DLD1 (cell line): ENCODE data around the gene ACACB.

Experiments
- in situ Hi-C: cut with HindIII; loops from 2 replicates; pipeline ENCODE4 v1.10.0; 2017; ENCODE audit warnings: low sequenced_read_pairs

ACACB gene

GRCh38 chr12:109247831-109248654, 131.7 kb downstream of the ACACB start:
- in situ Hi-C loops = no loop called here

GRCh38 chr12:109250523-109250922, 134.1 kb downstream of the ACACB start:
- in situ Hi-C loops = no loop called here

- in situ Hi-C loops = no loop called here
Measured at GRCh38 chr12:109252799-109253198, 136.4 kb downstream of the ACACB start.

GRCh38 chr12:109253913-109254544, 137.6 kb downstream of the ACACB start:
- in situ Hi-C loops = no loop called here

GRCh38 chr12:109255377-109255776, 139.0 kb downstream of the ACACB start:
- in situ Hi-C loops = no loop called here

GRCh38 chr12:109256011-109256410, 139.6 kb downstream of the ACACB start:
- in situ Hi-C loops = no loop called here

- in situ Hi-C loops = no loop called here
Measured at GRCh38 chr12:109258201-109258600, 141.8 kb downstream of the ACACB start.

- in situ Hi-C loops = no loop called here
Measured at GRCh38 chr12:109258607-109259544, 142.5 kb downstream of the ACACB start.

- in situ Hi-C loops = no loop called here
Measured at GRCh38 chr12:109259545-109259895, 143.1 kb downstream of the ACACB start.

- in situ Hi-C loops = no loop called here
Measured at GRCh38 chr12:109261087-109261486, 144.7 kb downstream of the ACACB start.

- in situ Hi-C loops = no loop called here
Measured at GRCh38 chr12:109261939-109262338, 145.6 kb downstream of the ACACB start.

GRCh38 chr12:109263439-109263838, 147.1 kb downstream of the ACACB start:
- in situ Hi-C loops = no loop called here

- in situ Hi-C loops = no loop called here
Measured at GRCh38 chr12:109264095-109264942, 147.9 kb downstream of the ACACB start.

GRCh38 chr12:109264943-109265650, 148.7 kb downstream of the ACACB start:
- in situ Hi-C loops = no loop called here

GRCh38 chr12:109266106-109266879, 149.9 kb downstream of the ACACB start:
- in situ Hi-C loops = no loop called here

GRCh38 chr12:109267361-109267760, 151.0 kb downstream of the ACACB start:
- in situ Hi-C loops = no loop called here

- in situ Hi-C loops = no loop called here
Measured at GRCh38 chr12:109268896-109269295, 152.5 kb downstream of the ACACB start.

- in situ Hi-C loops = no loop called here
Measured at GRCh38 chr12:109269428-109269827, 153.0 kb downstream of the ACACB start.

- in situ Hi-C loops = no loop called here
Measured at GRCh38 chr12:109270494-109270893, 154.1 kb downstream of the ACACB start.
